IPS-18c (cell line): ENCODE data around the gene TBC1D1.

Experiments
- H3K4me3 ChIP-seq: 2 replicates; pipeline ENCODE4 v1.7.0; 2013; ENCODE audit warnings: low read depth, mild to moderate bottlenecking, low read length, moderate library complexity; ENCODE audit not compliant: insufficient read depth
- H3K9me3 ChIP-seq: one replicate; pipeline ENCODE4 v1.6.1; 2013; ENCODE audit warnings: mild to moderate bottlenecking, low read length, moderate library complexity; ENCODE audit not compliant: control insufficient read depth, insufficient read depth

Gene TBC1D1

GRCh38 chr4:37946503-37947179 lies 55.8 kb downstream of the TBC1D1 start:
- Histone ChIP-seq H3K9me3 (no peaks in the 10 kb centered on the region), H3K4me3 (no peak overlapping the region)

DNA sequence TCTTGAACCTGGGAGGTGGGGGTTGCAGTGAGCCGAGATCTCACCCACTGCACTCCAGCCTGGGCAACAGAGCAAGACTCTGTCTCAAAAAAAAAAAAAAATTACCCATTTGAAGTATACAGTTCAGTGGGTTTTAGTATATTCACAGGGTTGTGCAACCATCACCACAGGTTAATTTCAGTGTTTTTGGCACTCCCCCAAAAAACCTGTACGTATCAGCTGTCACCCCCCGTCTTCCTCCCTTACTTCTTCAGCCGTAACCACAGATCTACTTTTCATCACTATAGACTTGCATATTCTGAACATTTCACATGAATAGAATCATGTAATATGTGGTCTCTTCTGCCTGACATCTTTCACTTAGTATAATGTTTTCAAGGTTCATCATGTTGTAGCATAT lies 57.7 kb downstream of the TBC1D1 start:
- no peak overlapping the region for H3K4me3 ChIP-seq

GRCh38 chr4:37949636-37950426 lies 58.9 kb downstream of the TBC1D1 start:
- H3K4me3 ChIP-seq: no peak overlapping the region
- no peaks in the 10 kb centered on the region for H3K9me3 ChIP-seq

More for the DNA sequence above, 57.7 kb downstream of the TBC1D1 start:
- H3K9me3 ChIP-seq: no peaks in the 10 kb centered on the region

GRCh38 chr4:37951461-37952352 lies 60.8 kb downstream of the TBC1D1 start:
- Histone ChIP-seq H3K9me3 (no peaks in the 10 kb centered on the region), H3K4me3 (no peak overlapping the region)

- Histone ChIP-seq H3K9me3 (no peaks in the 10 kb centered on the region), H3K4me3 (no peak overlapping the region)
Measured at GRCh38 chr4:37953156-37953555, 62.3 kb downstream of the TBC1D1 start.

DNA sequence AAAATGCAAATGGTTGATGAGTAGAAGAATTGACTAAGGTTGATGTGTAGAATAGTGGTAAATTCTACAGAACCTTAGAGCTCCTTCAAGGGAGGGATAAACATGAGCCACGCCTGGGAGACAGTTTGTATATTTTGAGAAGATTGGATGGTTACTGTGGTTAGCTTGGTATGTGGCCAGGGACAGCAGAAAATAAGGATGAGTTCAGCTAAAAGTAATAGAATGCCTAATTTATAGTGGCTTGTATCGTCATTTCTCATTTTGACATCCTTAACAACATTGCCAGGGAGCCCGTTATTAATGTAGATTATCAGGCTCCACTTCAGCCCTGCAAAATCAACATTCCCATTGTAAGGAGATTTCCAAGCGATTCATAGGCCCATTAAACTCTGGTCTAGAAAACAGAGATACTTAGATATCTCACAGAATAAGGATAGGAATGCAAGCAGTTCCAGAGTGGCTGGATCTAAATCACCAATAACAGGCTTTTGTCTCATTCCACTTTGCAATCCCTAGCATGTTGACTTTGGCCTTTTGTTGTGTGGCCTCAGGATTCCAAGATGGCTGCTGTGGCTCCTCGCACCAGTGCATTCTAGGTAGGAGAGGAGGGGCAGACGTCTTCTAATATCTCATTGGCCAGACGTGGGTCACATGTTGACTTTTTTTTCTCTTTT lies 62.9 kb downstream of the TBC1D1 start:
- Histone ChIP-seq H3K9me3 (no peaks in the 10 kb centered on the region), H3K4me3 (no peak overlapping the region)

GRCh38 chr4:37956941-37957340 lies 66.1 kb downstream of the TBC1D1 start:
- Histone ChIP-seq H3K4me3 (no peak overlapping the region), H3K9me3 (no peaks in the 10 kb centered on the region)

DNA sequence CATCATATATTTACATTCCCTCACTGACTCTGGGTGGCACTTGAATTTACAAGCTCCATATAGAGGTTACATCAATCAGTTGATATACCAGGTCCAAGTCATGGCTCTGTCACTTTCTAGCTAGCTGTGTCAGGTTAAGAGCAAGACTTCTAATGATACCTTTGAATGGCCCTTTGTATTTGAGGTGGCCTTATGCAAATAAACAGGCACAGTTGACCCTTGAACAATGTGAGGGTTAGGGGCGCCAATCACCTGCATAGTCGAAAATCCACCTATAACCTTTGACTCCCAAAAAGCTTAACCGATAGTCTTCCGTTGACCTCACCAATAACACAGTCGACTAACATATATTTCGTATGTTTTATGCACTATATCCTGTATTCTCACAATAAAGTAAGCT lies 68.0 kb downstream of the TBC1D1 start:
- peaks cover 4% of the 10 kb centered on the region for H3K9me3 ChIP-seq
- H3K4me3 ChIP-seq: no peak overlapping the region

GRCh38 chr4:37960098-37960497 lies 69.2 kb downstream of the TBC1D1 start, which contains the start of gene PTTG2:
Gene PTTG2, plus strand, starts transcription at chr4:37960398. Its CDS starts 37 bp downstream, at chr4:37960435.
- H3K4me3 ChIP-seq: no peak within 1 kb of the TSS
- H3K9me3 ChIP-seq: peaks cover 4% of the 10 kb centered on the region

DNA sequence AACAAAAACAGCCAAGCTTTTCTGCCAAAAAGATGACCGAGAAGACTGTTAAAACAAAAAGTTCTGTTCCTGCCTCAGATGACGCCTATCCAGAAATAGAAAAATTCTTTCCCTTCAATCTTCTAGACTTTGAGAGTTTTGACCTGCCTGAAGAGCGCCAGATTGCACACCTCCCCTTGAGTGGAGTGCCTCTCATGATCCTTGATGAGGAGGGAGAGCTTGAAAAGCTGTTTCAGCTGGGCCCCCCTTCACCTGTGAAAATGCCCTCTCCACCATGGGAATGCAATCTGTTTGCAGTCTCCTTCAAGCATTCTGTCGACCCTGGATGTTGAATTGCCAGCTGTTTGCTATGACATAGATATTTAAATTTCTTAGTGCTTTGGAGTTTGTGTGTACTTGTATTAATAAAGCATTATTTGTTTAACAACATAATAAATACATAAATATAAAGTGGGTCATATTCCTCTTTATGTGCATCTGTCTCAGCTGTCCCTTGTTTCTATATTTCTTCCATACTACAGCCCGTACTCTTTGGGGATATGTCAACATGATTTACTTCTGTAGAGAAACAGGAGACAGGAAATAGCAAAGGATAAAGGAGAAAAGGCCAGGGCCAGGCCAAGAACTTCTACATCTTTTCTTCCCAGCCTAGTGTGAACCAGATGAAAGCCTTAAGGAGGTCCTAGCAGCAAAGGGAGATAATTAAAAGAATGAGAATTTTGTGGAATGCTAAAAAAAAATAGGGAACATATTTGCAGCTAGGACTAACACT lies 70.0 kb downstream of the TBC1D1 start:
- Histone ChIP-seq H3K4me3 (no peak overlapping the region), H3K9me3 (peaks cover 4% of the 10 kb centered on the region)

- no peak overlapping the region for H3K4me3 ChIP-seq
- H3K9me3 ChIP-seq: peaks cover 4% of the 10 kb centered on the region
Measured at GRCh38 chr4:37964734-37965457, 74.0 kb downstream of the TBC1D1 start.

DNA sequence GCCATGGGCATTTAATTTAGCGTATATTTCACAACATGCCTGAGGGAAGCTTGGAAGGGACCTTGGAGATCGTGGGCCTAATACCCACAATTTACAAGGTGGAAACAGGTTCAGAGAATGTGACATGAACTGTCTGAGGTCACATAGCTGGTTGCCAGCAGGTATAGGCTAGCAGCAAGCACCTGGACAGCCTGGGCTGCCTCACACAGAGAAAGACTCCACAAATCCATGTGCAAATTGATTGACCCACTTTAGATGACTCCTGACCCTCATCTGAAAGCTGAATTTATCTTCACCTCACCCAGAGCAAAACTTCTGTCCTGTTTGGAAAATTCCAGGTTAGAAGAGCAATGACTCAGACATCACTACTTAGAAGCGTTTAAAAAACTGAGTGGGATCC lies 75.2 kb downstream of the TBC1D1 start:
- H3K4me3 ChIP-seq: no peak overlapping the region; the same call in 1 of the 2 replicates
- H3K9me3 ChIP-seq: peaks cover 4% of the 10 kb centered on the region

- peaks cover 7% of the 10 kb centered on the region for H3K9me3 ChIP-seq
- no peak overlapping the region for H3K4me3 ChIP-seq
Measured at GRCh38 chr4:37967736-37968135, 76.9 kb downstream of the TBC1D1 start.

GRCh38 chr4:37968747-37969146 lies 77.9 kb downstream of the TBC1D1 start:
- H3K4me3 ChIP-seq: no peak overlapping the region
- H3K9me3 ChIP-seq: peaks cover 3% of the 10 kb centered on the region

GRCh38 chr4:37970702-37971101 lies 79.8 kb downstream of the TBC1D1 start:
- Histone ChIP-seq H3K4me3 (no peak overlapping the region), H3K9me3 (peaks cover 3% of the 10 kb centered on the region)

- no peak overlapping the region for H3K4me3 ChIP-seq
- peaks cover 3% of the 10 kb centered on the region for H3K9me3 ChIP-seq
Measured at GRCh38 chr4:37971202-37971601, 80.3 kb downstream of the TBC1D1 start.
